CD4-positive, alpha-beta T cell treated with Interleukin-6 at 100 ng/mL for 8 hours (primary cell): Measurements from ENCODE around the gene TAF5L.
A peak's percentile ranks its signal among the peaks of the same experiment; 100 is the strongest.

Experiments used
- DNase-seq: peaks from one replicate; pipeline ENCODE4 v3.0.0-alpha.2; 2020; ENCODE audit warnings: mixed read lengths, low spot score

Gene TAF5L

DNA sequence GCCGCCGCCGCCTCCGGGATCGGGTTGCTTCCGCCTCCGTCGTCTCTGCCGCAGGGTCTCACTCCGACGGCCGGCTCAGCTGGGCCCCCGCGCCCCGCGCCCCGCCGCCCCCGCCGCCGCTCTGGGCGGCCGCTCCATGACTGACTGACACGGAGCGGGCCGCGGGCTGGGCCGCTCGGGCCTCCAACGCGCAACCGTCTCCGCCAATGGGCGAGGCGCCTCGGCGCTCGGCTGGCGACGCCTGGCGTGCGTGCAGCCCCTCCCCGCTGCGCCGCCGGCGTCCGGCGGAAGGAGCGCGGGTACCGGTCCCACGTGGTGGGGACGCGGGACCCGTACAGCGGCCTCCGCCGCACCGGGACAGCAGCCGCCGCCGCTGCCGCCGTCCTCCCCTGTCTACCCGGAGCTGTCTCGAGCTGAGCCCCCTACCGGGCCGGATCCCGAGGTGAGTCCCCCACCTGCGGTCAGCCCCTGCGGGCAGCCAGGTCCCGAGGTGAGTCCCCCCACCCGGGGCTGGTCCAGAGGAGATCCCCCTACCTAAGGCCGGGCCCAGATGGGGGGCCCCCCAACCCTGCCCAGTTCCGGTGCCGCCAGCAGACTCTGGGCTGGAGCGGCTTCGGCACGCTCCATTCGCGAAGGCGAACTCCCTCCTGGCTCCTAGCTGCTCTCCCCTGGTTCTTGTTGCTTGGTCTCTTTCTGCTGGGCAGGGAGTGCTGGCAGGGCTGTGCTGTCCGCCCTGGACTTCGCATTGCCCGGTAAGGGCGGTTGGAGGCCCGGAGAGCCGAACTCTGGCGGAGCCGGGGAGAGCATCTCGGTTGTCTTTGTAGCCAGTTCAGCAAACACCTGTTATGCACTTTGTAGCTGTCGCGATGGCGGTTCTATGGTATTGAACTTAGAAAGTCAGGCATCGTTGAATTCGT lies at the start of gene TAF5L, which contains the start of gene URB2:
Gene TAF5L (minus strand): TSS at position 208 of the 917 bp plus-strand sequence. CDS start 11,640 bp downstream, outside the sequence.
Gene URB2 (plus strand): TSS at position 333 of the 917 bp plus-strand sequence. CDS start 1,387 bp downstream, outside the sequence.
- peak; percentile 81 for DNase-seq

GRCh38 chr1:229675396-229675795 lies 49.5 kb upstream of the TAF5L start:
- no peak for DNase-seq

DNA sequence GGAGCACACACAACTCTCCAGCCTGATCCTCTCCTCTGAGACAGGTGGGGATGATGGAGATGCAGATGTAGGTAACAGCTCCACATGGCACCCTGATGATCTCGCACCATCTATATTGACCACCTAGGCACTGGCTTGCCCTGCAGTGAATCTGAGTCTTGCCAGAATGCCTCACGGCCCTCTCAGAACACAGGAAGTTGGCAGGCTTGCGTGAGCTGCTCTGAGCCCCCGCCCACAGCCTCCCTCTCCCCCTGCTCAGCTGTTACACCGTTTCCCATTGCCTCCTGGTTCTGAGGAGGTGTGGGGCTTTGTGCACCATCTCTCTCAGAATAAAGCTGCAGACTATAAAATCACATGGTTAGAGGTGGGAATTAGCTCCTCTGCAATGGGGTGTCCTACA lies 48.1 kb upstream of the TAF5L start:
- no peak for DNase-seq

DNA sequence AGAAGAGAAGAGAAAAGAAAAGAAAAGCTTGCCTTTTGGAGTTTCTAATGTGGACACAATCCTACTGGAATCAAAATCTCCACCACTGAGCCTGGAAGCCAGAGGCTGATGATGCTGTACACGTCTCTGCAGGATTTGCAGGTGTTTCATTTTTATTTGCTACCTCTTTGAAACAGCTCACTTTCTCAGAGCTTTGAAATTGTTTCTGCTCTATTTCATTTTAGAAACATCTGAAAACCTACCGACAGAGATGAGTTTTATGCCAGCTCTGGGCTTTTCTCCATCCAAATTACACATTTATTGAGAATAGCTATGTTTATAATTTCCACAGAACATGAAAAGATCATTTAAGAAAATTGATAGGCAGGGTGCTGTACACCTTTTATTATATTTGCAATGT lies 46.3 kb upstream of the TAF5L start:
- no peak for DNase-seq

- no peak for DNase-seq
These were observed 45.4 kb upstream of the TAF5L start for GRCh38 chr1:229671310-229671709.

GRCh38 chr1:229669333-229669732 lies 43.4 kb upstream of the TAF5L start:
- DNase-seq, result no peak

DNA sequence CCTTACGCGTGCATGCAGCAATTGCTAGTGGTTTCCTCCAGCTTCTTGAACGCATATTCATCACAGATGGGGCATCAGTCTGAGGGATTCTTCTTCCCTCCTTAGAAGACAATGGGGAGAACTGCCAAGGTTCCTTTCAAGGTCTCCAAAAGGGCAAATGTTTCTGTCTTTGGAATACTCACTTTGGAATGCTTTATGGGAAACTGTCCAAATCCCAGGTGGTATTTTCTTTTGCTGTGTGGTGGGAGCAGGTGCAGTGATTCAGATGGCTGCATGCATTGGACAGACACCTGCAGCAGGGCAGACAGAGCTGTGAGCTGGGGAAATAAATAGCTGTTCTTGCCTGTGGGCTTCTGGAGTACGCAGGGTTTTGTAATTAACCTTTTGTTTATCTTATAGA lies 40.7 kb upstream of the TAF5L start:
- no peak for DNase-seq

DNA sequence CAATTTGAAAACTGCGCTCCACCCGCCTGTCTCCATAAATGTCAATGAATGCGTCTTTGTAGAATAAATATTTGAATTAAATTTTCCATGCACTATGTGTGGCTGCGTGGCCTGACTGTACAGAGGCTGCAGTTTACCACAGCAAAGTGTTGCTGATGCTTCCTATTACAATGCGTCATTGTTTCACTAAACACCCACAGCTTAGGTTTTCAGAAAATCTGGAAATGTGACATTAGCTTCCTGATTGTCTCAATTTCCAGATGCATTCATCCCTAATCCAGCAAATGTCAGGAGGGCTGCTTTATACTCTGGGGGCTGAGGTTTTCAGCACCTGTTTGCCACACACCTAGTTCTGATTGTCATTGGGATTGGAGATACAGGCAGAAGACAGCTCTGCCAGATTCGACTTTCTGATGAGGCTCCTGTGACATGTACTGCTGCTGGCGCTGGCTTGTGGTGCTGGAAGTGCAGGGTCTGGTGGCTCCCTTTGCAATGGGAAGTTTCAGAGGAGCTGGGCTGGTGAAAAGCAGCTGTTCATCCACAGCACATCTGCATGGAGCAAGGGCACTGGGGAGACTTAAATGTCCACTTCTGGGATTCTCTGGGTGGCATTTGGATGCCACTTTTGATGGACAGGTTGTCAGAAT lies 40.1 kb upstream of the TAF5L start:
- DNase-seq, result no peak

- peak; percentile 78 for DNase-seq
These were observed 38.3 kb upstream of the TAF5L start for GRCh38 chr1:229664133-229664689.

- no peak for DNase-seq
These were observed 36.0 kb upstream of the TAF5L start for GRCh38 chr1:229661897-229662296.

DNA sequence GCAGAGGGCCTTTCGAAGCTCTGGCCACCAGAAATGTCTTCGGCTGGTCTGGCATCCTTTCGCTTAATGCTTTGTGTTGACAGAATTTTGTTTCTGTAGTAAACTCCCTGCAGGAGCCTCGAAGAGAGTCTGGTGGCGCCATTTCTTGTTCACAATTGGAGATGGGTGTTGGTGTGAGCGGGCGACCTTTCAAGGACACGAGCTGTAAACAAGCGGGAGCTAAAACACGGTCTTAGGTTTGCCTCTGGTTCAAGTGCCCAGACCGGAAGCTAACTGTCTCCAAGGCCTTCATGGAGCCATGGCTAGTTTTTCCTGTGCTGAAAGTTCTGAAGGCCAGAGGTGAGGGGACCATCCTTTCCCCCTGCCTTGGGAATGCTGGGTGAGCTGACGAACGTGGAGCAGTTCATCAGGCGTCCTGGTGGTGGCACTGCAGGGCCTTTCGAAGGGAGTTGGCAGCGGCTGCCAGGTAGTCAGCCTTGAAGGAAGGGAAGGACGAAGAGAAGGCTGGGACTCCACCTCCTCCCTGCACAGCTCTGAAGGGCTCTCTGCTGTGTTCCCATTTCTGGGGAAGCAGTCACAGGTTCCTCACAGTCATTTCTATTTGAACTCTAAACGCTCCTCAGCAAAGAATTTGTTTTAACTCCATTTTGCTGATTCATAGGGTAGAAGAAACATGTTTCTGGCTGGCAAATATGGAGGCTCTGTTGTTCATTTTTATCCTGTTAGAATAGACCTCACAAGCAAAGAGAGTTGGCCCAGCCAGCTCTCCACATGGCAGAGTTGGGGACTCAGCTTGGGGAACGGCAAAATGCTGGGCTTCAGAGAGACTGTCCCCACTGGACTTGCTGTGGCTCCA lies 35.3 kb upstream of the TAF5L start:
- DNase-seq, result peak; percentile 67

DNA sequence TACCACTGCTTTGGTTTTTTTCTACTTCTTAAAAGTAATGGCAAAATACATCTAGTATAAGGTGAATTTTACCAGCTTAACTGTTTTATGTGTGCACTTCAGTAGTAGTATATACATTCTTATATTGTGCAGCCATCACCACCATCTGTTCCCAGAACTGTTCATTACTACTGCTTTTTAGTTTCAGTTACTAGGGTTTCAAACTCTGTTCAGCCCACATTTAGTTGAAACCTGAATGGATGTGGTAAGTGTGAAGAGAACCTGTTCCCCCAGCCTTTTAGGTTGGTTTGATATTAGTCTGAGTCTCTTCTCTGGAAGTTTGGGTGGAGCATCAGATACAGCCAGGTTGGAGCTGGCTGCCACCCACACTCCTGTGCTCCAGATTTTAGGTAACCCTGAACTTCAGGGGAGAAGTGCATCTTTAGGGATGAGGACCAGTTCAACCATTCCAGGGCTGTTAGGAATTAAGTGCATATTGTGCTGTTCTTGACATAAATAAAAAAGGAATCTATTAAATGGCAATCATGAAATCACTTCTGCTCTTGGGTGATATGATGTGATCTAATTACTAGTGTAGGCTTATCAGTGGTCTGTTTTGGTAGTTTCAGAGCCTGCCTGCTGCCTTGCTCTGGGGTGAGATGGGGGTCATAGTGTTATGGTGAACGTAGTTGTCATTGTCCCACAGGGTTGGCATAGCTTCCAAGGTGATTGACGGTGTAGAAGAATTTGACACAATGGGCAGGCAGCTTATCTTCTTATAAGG lies 32.3 kb upstream of the TAF5L start:
- no peak for DNase-seq

GRCh38 chr1:229655781-229656180 lies 29.9 kb upstream of the TAF5L start:
- no peak for DNase-seq

- no peak for DNase-seq
These were observed 27.5 kb upstream of the TAF5L start for GRCh38 chr1:229653420-229653819.

DNA sequence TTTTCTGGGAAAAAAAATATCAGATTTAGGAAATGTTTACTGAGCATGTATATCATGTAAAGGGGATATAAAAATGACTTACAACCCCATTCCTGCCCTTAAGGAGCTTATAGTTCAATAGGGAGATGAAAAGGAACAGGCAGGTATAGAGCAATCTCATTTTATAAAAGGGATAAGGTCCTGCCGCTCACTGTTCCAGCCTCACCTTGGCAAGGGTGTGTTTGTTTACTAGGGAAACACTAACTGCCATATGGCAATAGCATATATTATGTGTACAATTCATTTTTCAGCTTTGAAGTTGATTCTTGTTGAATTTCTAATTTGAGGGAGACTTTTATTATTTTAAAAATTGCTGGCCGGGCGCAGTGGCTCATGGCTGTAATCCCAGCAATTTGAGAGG lies 25.6 kb upstream of the TAF5L start:
- no peak for DNase-seq

DNA sequence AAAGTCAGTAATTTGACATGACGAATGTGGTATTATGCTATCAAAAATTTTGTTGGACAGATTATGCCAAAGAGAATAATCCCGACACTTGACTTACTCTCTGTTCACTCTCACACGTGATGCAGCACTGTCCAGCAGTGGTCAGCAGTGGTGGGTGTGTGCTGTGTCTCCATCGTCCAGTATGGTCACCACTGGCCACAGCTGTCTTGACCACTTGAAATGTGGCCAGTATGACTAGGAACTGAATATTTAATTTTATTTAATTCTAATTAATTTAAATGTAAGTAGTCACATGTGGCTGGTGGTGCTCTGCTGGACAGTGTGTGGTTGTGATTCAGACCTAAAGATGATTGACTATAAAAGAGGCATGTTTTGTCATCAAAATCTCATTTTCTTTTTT lies 24.1 kb upstream of the TAF5L start:
- no peak for DNase-seq

DNA sequence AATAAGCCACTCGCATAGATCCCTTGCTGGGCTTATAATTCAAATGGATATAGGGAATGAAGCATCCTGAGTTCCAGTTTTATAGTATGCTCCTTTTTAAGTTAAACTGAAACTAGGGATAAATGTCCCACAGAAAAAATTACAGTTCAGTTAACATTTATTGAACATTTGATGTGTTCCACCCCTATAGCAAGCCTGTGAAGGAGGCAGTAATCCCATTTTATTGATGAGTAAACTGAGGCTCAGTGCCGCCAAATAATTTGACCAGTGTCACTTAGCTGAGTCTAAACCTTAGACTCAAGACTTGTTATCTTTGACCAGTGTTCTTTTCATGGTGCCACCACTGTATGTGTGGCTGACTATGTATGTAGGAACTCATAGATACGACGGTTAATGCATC lies 22.5 kb upstream of the TAF5L start:
- DNase-seq, result no peak

DNA sequence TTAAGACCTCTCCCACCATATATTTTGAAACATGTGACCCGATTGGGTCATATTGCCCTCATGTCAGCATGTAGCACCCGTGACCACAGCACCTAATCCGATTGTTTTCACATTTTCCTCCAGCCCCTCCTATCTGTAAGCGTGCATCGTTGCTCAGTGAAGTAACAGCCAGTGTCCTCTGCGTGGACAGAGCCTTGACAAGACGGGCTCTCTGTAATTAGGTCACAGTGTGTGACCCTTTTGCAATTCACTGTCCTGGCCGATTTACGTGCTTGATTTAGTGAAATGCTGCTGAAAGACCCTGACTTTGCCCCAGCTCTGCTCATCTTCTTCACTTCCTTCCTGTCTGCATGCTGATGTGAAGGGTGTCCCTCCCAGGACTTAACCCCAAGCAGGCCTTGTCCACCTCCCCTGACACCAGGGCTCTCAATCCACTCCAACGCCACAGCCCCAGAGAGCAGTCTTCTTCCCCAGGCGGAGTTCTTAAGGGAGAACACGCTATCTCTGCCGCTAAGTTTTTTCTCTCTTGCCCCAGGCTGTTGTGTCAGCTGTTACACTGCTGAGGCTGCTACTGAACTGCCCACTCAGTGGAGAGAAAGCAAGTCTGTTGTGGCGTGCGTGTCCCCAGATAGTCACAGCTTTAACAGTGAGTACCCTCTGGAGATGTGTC lies 19.5 kb upstream of the TAF5L start:
- no peak for DNase-seq

DNA sequence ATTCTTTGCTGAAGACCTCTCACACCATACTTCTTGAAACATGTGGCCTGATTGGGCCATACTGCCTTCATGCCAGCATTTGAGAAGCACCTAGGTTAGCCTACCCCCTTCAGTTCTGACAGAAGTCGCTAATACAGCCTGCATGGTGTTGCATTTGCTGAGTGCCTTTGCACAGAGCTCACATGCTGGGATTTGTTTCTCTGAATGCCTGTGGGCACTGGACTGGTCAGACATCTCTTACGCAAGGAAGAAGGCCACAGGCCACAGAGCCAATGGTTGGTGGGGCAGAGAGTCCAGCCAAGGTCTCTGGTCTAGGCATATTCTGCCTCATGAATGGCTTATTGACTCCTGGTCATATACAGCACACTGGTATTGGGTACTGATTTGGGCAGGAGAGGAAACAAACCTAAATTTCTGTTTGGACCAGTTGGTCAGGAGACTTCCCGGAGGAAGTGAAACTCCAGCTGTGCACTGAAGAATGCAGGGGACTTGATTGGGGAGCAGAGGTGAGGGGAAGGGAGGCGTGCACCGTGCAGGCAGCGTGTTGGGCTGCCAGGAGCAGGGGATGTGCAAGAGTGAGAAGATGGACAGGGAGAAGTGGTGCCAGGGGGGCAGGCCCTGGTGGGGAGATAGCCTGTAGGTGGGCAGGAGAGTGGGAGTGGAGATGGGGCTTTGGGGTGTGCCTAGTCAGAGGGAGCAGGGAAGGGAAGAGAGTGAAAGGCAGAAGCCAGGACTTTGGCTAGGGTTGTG lies 18.2 kb upstream of the TAF5L start:
- no peak for DNase-seq

DNA sequence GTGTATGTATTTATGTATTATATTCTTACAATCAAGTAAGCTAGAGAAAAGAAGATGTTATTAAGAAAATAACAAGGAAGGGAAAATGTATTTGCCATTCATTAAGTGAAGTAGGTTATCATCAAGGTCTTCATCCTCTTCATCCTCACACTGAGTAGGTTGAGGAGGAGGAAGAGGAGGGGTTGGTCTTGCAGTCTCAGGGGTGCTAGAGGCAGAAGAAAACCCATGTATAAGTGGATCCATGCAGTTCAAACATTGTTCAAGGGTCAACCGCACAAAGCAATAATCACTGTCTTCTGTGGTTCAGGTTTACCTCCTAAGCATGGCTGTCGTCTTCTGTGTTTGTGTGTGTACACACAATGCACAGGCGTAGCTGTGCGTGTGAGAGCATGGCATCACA lies 17.0 kb upstream of the TAF5L start:
- DNase-seq, result no peak
